Stimulated activated CD4-positive, alpha-beta T cell treated with anti-CD3 and anti-CD28 coated beads, Interleukin-1b, Interleukin-23, amount 100 ng/mL, for 24 hours (primary cell): ENCODE data around the gene CISD2.
"Not testable (repeated sequence)": the region's sequence is repeated elsewhere in the genome, so short reads cannot be mapped to it uniquely, and the experiment has no call there.

Experiments used
- DNase-seq, 4 experiments: peaks; one replicate each; pipeline ENCODE4 v3.0.0-alpha.2; 2020; ENCODE audit warnings: low read depth in 4 of 4, low spot score in 1 of 4

The CISD2 gene

DNA sequence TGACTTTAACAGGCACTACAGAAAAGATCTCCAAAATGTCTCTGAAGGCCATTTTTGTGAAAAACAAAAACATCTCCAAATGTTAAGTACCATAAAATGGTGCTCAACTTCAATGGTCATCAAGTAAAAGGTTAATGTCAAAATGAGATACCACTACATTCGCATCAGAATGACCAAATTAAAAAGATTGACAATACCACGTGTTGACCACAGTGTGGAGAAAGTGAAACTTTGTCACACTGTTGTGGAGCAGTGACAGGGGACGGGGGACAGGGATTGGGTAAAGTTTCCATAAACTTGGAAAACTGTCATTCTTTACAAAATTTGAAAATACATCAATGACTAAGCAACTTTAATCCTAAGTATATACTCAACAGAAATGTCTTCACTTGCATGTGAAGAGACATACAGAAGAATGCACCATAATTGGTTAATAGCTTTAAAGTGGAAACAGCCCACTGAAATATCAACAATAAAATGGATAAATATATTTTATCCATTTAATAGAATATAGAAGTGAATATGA is 19.1 kb upstream of the CISD2 start:
- DNase-seq, result no peak

DNA sequence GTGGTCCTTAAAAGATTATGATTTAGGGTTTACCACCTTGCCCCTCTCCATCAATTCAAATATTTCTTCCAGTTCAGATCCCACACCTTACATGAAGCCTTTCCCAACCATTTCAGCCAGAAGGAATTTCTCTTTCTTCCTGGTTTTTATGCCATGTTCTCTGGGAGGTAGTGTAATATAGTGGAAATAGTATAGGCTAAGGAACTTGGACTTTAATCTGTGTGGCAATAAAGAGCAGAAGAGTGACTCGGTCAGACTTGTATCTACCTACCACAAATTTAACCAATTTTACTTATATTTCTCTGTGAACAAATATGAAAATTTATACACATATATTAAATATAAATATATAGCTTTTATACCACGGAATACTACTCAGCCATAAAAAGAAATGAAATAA is 18.4 kb upstream of the CISD2 start:
- DNase-seq, result no peak

- DNase-seq, result no peak
Observed at GRCh38 chr4:102858828-102859464, 9.8 kb upstream of the CISD2 start.

DNA sequence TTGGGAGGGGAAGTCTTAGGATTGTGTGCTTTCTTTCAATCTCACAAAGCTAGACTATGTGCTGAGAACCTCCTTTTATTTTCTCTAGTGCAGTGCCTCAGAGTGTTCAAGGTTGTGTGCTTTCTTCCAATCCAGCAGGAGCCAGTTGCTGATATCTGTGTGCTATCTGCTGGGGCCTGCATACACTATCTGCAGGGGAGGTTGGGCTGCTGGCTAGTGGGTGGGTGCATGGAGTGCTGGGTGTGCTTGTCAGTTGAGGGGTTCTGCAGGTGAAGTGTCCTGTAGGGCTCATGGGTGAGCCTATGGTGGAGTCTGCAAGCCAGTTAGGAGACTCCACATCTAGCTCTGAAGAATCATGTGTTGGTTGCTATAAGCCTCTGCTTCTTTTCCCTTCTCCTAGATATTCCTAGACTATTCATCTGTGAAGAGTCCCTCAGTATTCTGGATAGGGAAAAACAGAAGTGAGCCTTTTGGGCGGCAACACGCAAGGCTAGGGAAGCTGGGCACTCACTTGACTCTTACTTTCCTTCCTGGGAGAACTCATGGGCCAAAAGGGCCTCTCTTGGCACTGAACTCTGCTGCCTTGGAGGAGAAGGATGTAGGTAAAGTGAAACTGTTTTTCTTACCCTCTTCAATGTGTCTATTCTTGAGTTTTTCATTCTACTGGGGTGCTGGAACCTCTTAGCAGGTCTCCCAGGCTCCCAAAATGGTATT is 8.0 kb upstream of the CISD2 start:
- no peak for DNase-seq

DNA sequence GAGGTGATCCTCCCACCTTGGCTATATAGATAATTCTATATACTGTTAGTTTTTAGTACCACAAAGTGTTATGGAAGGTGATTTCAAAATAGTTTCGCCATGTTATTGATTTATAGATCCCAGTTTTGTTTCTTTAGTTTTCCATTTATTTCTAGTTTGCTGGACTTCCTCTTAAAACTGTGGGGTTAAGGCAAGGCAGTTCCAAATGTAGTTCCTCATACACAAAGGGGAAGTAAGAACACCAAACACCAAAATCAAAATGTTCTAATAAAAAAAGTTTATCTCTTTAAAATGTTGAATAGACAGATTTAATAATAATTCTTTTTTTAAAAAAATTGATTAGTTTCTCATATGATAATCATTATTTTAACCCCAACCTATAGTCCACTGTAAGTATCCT is 6.8 kb upstream of the CISD2 start:
- no peak for DNase-seq

DNA sequence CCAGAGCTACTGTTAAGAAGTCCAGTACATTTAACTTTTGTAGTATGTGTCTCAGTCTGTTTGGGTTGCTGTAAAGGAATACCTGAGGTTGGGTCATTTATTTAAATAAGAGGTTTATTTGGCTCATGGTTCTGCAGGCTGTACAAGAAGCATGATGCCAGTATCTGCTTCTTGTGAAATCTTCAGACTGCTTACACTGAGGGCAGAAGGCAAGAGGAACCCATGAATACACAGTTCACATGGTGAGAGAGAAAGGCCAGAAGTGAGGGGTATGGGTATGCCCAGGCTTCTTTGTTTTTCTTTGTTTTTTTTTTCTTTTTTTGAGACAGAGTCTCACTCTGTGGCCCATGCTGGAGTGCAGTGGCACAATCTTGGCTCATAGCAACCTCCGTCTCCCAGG is 6.0 kb upstream of the CISD2 start:
- DNase-seq, result no peak

GRCh38 chr4:102865327-102865726 is 3.5 kb upstream of the CISD2 start:
- not testable (repeated sequence) for DNase-seq

GRCh38 chr4:102867278-102868152 is 1.3 kb upstream of the CISD2 start:
- DNase-seq, result no peak

DNA sequence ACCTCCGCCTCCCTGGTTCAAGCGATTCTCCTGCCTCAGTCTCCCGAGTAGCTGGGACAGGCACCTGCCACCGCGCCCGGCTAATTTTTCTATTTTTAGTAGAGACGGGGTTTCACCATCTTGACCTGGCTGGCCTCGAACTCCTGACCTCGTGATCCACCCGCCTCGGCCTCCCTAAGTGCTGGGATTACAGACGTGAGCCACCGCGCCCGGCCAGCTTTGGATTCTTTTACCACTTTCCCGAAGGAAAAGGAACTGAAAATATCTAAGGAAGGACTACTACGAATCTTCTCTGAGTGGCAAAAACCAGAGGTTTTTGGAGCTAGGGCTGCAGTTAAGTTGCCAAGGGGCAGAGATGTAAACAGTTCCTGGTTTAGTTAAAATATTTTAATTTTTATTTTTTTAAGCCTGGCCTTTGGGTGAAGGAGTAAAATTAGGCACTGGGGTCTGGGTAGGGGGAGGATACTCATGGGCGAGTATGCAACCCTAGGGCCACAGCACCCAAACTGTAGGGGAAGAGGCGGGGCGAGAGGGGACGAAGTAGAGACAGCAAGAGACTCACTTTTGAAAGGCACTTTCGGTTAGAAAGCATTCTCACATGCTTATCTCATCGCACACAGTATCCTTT is 525 bp upstream of the CISD2 start:
- DNase-seq, result peak in 3 of 4 experiments; percentile 1 to 25 (median 3)

- peak in 1 of 4 experiments; percentile 7 for DNase-seq
Observed at GRCh38 chr4:102869569-102870197, 891 bp downstream of the CISD2 start.

- no peak for DNase-seq
Observed at GRCh38 chr4:102871772-102872171, 3.0 kb downstream of the CISD2 start.

GRCh38 chr4:102877477-102878106 is 8.8 kb downstream of the CISD2 start:
- DNase-seq, result not testable (repeated sequence)

- DNase-seq, result not testable (repeated sequence)
Observed at GRCh38 chr4:102878349-102878748, 9.6 kb downstream of the CISD2 start.

DNA sequence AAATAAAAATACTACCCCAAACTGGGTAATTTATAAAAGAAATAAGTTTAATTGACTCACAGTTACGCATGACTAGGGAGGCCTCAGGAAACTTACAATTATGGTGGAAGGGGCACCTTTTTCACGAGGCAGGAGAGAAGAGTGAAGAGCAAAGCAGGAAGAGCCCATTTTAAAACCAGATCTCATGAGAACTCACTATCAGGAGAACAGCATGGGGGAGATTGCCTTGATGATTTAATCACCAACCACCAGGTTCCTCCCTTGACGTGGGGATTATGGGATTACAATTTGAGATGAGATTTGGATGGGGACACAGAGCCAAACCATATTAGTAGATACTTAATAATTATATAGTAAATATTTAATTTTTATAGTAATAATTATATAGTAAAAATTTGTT is 10.1 kb downstream of the CISD2 start:
- no peak for DNase-seq

DNA sequence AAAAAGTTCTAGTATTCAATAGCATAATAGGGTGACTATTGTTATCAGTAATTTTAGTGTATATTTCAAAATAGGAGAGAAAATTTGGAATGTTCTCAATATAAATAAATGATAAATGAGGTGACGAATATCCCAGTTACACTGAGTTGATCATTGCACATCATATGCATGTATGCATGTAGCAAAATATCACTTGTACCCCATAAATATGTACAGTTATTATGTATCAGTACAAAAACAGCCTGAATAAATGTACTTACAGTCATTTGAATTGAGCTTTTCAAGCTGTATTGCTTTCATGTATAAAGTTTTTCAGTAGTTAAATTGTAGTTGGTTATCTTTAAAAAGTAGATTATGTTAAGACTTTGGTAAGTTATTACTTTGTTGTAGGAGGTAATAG is 12.6 kb downstream of the CISD2 start:
- no peak for DNase-seq

- no peak for DNase-seq
Observed at GRCh38 chr4:102883278-102883677, 14.5 kb downstream of the CISD2 start.

DNA sequence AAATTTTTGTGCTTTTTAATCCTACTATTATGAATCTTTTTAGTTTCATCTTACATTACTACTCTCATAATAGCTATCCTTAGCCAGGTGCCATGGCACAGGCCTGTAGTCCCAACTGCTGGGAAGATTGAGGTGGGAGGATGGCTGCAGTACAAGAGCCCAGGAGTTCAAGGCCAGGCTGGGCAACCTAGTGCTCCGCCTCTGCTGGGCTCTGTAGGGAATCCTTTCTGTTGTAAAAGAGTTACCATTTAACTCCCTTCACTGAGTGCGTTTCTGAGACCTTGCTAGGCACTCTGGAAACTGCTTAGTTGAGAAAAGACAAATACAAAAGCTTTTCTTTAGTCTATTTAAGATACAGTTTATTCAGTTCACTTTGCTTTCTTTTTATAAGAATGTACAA is 19.8 kb downstream of the CISD2 start:
- not testable (repeated sequence) for DNase-seq

GRCh38 chr4:102889866-102890265 is 21.1 kb downstream of the CISD2 start:
- DNase-seq, result not testable (repeated sequence)

- not testable (repeated sequence) for DNase-seq
Observed at GRCh38 chr4:102896547-102896946, 27.8 kb downstream of the CISD2 start.

GRCh38 chr4:102897610-102898009 is 28.8 kb downstream of the CISD2 start:
- DNase-seq, result not testable (repeated sequence)
